Prostate gland (tissue), 2 donors: ENCODE results near the gene LRRC8E.

Experiments
- CTCF ChIP-seq, 4 experiments: fragments of 200-600 bp in 2 of 4; fragments of 450-650 bp in 2 of 4; sonication (generic) in 2 of 4; IDR thresholded peaks; 1 replicate in 3 of 4; 2 replicates in 1 of 4; pipeline ENCODE4 v1.5.1; 2016 to 2019; ENCODE audit warnings: antibody characterized with exemption in 4 of 4, mild to moderate bottlenecking in 2 of 4, moderate library complexity in 2 of 4
- POLR2A ChIP-seq: fragments of 450-650 bp; IDR thresholded peaks from one replicate; pipeline ENCODE4 v1.6.1; 2016; ENCODE audit warnings: antibody characterized with exemption, mild to moderate bottlenecking

GRCh38 chr19:7874897-7875273, 13.4 kb upstream of the LRRC8E start:
- TF ChIP-seq CTCF (IDR thresholded peaks at IDR 0.05) (no peak), POLR2A (no peak)
